Measurements from ENCODE around the gene RPA3. TPM values are rescaled to one million over a fixed set of nuclear protein-coding genes. Genes with fewer than 3 reads are reported as not detected.

RPA3 gene
- total RNA-seq, 1 donor from 2014 or later: 20.7 TPM

DNA sequence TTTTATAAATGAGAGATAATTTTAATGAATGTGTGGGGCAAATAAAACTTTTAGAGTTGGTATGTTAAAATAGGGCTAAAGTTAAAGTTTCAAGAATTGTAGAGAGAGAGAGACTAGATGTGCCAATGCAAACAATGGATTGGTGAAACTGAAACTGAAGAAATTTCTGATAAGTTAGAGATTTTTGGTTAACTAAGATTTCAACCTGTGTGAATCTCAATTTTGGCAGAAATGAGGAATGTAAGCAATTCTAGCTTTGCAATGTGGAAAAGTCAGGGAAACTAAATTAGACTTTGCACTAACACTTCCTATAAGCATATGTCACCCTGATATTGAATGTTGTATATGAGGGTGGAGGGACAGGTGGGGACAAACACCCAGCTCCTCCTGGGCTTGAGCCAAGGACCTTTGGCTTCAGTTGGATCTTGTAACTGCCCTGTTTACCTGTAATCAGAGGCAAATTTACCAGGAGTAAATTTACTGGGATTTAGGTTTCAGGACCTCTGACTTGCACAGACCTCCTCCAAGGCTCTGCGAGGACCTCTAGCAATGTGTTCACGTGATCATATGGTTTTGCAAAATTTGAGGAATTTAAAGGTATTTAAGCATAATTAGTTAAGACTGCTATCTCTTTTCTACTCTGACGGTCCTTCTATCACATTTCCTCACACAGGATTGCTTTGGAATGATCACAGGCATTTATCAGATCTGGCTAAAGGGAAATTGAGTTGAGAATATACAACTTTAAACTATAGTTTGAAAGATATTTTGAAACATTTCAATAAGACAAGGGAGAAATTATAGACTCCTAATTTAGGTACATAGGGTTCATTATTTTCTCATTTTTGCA lies 33.1 kb upstream of the RPA3 start:
- no peak for TF ChIP-seq CTCF (IDR thresholded peaks at IDR 0.05; ENCODE audit: partially characterized antibody, unreplicated experiment)
- no peaks in the 10 kb centered on the region for H3K4me1 Mint-ChIP-seq (ENCODE audit: low read depth, unreplicated experiment)
- no peak overlapping the region for H3K4me3 Mint-ChIP-seq (ENCODE audit: unreplicated experiment)
- no peak for DNase-seq
- no peaks in the 10 kb centered on the region for H3K36me3 Mint-ChIP-seq (ENCODE audit: unreplicated experiment)
- peaks cover 2% of the 10 kb centered on the region for H3K9me3 Mint-ChIP-seq (ENCODE audit: unreplicated experiment)
- no peak overlapping the region for H3K27ac Mint-ChIP-seq (ENCODE audit: unreplicated experiment)
- H3K27me3 Mint-ChIP-seq (ENCODE audit: unreplicated experiment): no peaks in the 10 kb centered on the region

DNA sequence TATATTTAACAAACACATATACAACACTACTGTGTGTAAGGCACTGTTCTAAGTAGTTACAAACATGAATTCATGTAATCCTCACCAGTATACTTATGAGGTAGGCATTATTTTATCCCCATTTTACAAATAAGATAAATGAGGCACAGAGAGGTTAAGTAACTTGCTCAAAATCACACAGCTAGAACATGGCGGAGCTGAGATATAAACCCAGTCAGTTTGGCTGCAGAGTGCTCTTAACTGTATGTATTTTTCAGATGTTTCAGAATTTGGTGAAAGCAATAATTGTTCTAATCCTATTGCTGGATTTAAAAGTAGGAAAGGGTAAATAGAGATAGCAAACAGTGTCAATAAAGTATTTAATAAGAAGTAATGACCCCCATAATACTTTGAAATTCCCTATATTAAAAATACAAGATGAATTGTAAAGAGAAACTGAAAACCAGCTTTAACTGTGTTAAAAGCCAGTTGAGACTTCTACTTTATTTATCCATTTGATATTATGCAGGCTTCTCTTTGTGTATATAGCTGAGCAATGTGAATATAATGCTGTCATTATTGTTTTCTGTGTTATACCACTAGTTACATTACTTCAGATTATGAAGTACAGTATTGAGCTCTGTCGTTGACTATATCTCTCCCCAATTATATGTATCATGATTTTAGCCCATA lies 32.3 kb upstream of the RPA3 start:
- no peak overlapping the region for H3K4me3 Mint-ChIP-seq (ENCODE audit: unreplicated experiment)
- H3K36me3 Mint-ChIP-seq (ENCODE audit: unreplicated experiment): no peaks in the 10 kb centered on the region
- no peak for DNase-seq
- no peaks in the 10 kb centered on the region for H3K4me1 Mint-ChIP-seq (ENCODE audit: low read depth, unreplicated experiment)
- H3K9me3 Mint-ChIP-seq (ENCODE audit: unreplicated experiment): peaks cover 2% of the 10 kb centered on the region
- H3K27ac Mint-ChIP-seq (ENCODE audit: unreplicated experiment): no peak overlapping the region
- TF ChIP-seq CTCF (IDR thresholded peaks at IDR 0.05; ENCODE audit: partially characterized antibody, unreplicated experiment): no peak
- H3K27me3 Mint-ChIP-seq (ENCODE audit: unreplicated experiment): no peaks in the 10 kb centered on the region

DNA sequence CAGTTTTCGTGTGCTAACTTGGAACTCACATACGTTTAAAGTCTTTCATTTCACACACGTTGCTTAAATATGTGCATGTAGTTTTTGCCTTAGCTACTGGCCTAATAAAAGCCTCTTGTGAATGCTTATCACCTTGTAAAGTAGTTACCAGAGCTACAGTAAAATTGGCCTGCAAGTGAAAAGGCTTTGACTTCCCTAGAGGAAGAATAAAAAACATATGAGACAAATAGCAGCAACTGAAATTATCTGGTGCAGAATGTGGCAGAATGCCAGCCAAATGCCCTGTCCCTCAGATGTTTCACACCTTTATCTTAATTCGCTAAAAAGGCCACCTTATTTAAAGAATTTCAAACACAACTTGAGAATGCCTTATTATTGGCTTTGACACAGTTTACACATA lies 28.1 kb upstream of the RPA3 start:
- TF ChIP-seq CTCF (IDR thresholded peaks at IDR 0.05; ENCODE audit: partially characterized antibody, unreplicated experiment): no peak
- Mint-ChIP-seq H3K27ac (ENCODE audit: unreplicated experiment) (no peak overlapping the region), H3K4me1 (ENCODE audit: low read depth, unreplicated experiment) (no peaks in the 10 kb centered on the region), H3K4me3 (ENCODE audit: unreplicated experiment) (no peak overlapping the region), H3K27me3 (ENCODE audit: unreplicated experiment) (no peaks in the 10 kb centered on the region), H3K9me3 (ENCODE audit: unreplicated experiment) (no peaks in the 10 kb centered on the region), H3K36me3 (ENCODE audit: unreplicated experiment) (no peaks in the 10 kb centered on the region)
- no peak for DNase-seq

DNA sequence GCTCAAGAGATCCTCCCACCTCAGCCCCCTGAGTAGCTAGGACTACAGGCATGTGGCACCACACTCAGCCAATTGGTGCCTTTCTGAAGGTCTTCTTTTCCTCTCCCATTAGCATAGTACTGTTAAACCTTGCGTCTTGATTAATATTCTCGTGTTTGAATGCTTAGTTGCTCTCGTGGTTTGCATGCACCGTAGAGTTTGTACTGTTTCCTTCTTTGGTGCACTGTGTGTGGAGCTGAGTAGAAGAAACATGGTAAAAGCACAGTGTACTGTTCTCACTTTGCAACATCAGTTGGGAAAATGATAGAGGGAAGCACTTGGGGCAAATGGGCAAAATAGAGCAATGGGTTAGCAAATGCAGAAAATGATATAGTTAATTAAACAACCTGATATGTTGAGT lies 27.6 kb upstream of the RPA3 start:
- H3K9me3 Mint-ChIP-seq (ENCODE audit: unreplicated experiment): no peaks in the 10 kb centered on the region
- DNase-seq: no peak
- H3K36me3 Mint-ChIP-seq (ENCODE audit: unreplicated experiment): no peaks in the 10 kb centered on the region
- H3K4me3 Mint-ChIP-seq (ENCODE audit: unreplicated experiment): no peak overlapping the region
- H3K4me1 Mint-ChIP-seq (ENCODE audit: low read depth, unreplicated experiment): no peaks in the 10 kb centered on the region
- no peak overlapping the region for H3K27ac Mint-ChIP-seq (ENCODE audit: unreplicated experiment)
- TF ChIP-seq CTCF (IDR thresholded peaks at IDR 0.05; ENCODE audit: partially characterized antibody, unreplicated experiment): no peak
- no peaks in the 10 kb centered on the region for H3K27me3 Mint-ChIP-seq (ENCODE audit: unreplicated experiment)

DNA sequence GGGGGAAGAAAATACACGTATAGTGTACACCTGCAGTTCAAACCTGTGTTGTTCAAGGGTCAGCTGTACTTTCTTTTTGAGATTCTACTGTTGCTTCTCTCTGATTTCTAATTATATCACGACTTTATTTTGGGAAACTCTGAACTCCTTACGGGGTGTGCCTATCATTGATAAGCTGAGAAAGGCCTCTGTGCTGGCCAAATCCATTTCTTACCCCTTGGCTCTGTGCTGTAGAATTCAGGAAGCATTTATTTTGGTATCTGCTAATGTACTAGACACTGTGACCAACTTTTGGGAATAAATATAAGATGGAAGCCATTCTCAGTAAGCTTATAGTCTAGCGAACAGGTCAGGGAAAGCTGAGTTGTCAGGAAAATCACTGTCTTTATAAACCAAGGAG lies 26.9 kb upstream of the RPA3 start:
- Mint-ChIP-seq H3K36me3 (ENCODE audit: unreplicated experiment) (no peaks in the 10 kb centered on the region), H3K27me3 (ENCODE audit: unreplicated experiment) (no peaks in the 10 kb centered on the region), H3K9me3 (ENCODE audit: unreplicated experiment) (no peaks in the 10 kb centered on the region), H3K4me1 (ENCODE audit: low read depth, unreplicated experiment) (no peaks in the 10 kb centered on the region), H3K27ac (ENCODE audit: unreplicated experiment) (no peak overlapping the region), H3K4me3 (ENCODE audit: unreplicated experiment) (no peak overlapping the region)
- no peak for DNase-seq
- no peak for TF ChIP-seq CTCF (IDR thresholded peaks at IDR 0.05; ENCODE audit: partially characterized antibody, unreplicated experiment)

Data from glutamatergic neuron (in vitro differentiated cells).